Measurements from ENCODE around the gene HTATSF1. TPM values are rescaled to one million over a fixed set of nuclear protein-coding genes. Genes with fewer than 3 reads are reported as not detected.

The HTATSF1 gene
- total and polyA plus RNA-seq, 10 of the 15 experiments (the other 5 are each of a cell fraction or from before 2014, with no cell fraction given): 1.9 to 59.8 (median 28.3) TPM

DNA sequence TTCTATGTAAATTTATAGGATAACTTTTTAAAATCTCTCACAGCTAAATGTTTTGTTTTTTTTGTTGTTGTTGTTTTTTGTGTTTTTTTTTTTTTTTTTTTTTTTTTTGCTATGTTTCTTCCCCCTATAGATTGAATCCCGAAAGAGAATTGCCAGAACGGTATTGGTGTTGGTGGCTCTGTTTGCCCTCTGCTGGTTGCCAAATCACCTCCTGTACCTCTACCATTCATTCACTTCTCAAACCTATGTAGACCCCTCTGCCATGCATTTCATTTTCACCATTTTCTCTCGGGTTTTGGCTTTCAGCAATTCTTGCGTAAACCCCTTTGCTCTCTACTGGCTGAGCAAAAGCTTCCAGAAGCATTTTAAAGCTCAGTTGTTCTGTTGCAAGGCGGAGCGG, 5.6 kb upstream of the HTATSF1 start:
- Histone ChIP-seq H3K27ac (ENCODE audit: control insufficient read depth, insufficient read depth) (no peak overlapping the region), H3K79me2 (ENCODE audit: control insufficient read depth, insufficient read depth, low read length) (no peaks in the 10 kb centered on the region), H3K4me3 (no peak overlapping the region), H3K27me3 (replicated peaks in 1 of 2; ENCODE audit: control insufficient read depth in 2 of 2, insufficient read depth in 2 of 2, low read length in 1 of 2) (no peaks in the 10 kb centered on the region; a peak in 2 of 4 replicates), H3K9ac (ENCODE audit: control insufficient read depth, insufficient read depth, low read length) (no peak overlapping the region), H3K4me1 (ENCODE audit: control insufficient read depth, insufficient read depth, low read length) (no peaks in the 10 kb centered on the region), H4K20me1 (ENCODE audit: control insufficient read depth, insufficient read depth) (no peaks in the 10 kb centered on the region), H2AFZ (ENCODE audit: control insufficient read depth, low read depth, low read length) (no peak overlapping the region), H3K9me3 (replicated peaks; ENCODE audit: control insufficient read depth, insufficient read depth, low read length) (no peaks in the 10 kb centered on the region), H3K4me2 (ENCODE audit: control insufficient read depth, insufficient read depth) (no peak overlapping the region), H3K36me3 (ENCODE audit: control insufficient read depth in 2 of 2, insufficient read depth in 2 of 2, low read length in 1 of 2) (no peaks in the 10 kb centered on the region)
- in situ Hi-C loops (cut with MboI) (loop anchor here (10.0 kb wide), 1 partner anchor 203 kb away; no protein-coding TSS in a partner anchor), intact Hi-C loops (cut with micrococcal nuclease; ENCODE audit: unreplicated experiment) (no loop called here)
- 63% methylated on average over 6 of the region's 6 CpGs for WGBS (ENCODE audit: insufficient coverage, insufficient replicate concordance, low lambda C conversion rate, missing lambda C conversion rate)
- FAIRE-seq (no peak), DNase-seq (ENCODE audit: low read depth, low spot score) (no peak), ATAC-seq (no peak)
- POLR2A ChIA-PET: interaction anchor here (0.7 kb wide), 1 partner anchor 1779 kb away, joined by 3 read pairs; no protein-coding TSS in a partner anchor
- CTCF ChIA-PET: interaction anchor here (0.9 to 1.3 kb wide), 2 partner anchors 11 to 221 kb away, joined by 6 read pairs; no protein-coding TSS in a partner anchor
- no TSS peak for BruUV-seq (replicated peaks)
- RAD21 ChIA-PET (ENCODE audit: unreplicated experiment): no interaction called here
- SMC1A ChIA-PET (ENCODE audit: uncharacterized antibody, unreplicated experiment): interaction anchor here (0.6 to 1.0 kb wide), 3 partner anchors 93 to 1815 kb away, joined by 3 to 4 read pairs (median 3); no protein-coding TSS in a partner anchor
- TF ChIP-seq TCF3 (IDR thresholded peaks at IDR 0.05; ENCODE audit: borderline replicate concordance, insufficient read depth, low read depth, low read length) (no peak), FOXK2 (IDR thresholded peaks at IDR 0.05) (no peak), SMARCA5 (IDR thresholded peaks at IDR 0.05) (no peak), ZBED1 (IDR thresholded peaks at IDR 0.05; ENCODE audit: borderline replicate concordance) (no peak), CBX3 (IDR thresholded peaks at IDR 0.05; ENCODE audit: borderline replicate concordance, low read depth) (no peak), TCF12 (IDR thresholded peaks at IDR 0.05; ENCODE audit: low read depth, low read length) (no peak), CREB1 (IDR thresholded peaks at IDR 0.05; ENCODE audit: low read depth) (no peak), RCOR1 (conservative IDR thresholded peaks at IDR 0.05; ENCODE audit: low read depth, low read length) (no peak), RB1 (IDR thresholded peaks at IDR 0.05; ENCODE audit: borderline replicate concordance) (no peak), SIX5 (IDR thresholded peaks at IDR 0.05; ENCODE audit: low read depth, low read length, severe bottlenecking) (no peak), BRCA1 (IDR thresholded peaks at IDR 0.05; ENCODE audit: low read depth, low read length) (no peak)
- TF ChIP-seq, protein P1, sequence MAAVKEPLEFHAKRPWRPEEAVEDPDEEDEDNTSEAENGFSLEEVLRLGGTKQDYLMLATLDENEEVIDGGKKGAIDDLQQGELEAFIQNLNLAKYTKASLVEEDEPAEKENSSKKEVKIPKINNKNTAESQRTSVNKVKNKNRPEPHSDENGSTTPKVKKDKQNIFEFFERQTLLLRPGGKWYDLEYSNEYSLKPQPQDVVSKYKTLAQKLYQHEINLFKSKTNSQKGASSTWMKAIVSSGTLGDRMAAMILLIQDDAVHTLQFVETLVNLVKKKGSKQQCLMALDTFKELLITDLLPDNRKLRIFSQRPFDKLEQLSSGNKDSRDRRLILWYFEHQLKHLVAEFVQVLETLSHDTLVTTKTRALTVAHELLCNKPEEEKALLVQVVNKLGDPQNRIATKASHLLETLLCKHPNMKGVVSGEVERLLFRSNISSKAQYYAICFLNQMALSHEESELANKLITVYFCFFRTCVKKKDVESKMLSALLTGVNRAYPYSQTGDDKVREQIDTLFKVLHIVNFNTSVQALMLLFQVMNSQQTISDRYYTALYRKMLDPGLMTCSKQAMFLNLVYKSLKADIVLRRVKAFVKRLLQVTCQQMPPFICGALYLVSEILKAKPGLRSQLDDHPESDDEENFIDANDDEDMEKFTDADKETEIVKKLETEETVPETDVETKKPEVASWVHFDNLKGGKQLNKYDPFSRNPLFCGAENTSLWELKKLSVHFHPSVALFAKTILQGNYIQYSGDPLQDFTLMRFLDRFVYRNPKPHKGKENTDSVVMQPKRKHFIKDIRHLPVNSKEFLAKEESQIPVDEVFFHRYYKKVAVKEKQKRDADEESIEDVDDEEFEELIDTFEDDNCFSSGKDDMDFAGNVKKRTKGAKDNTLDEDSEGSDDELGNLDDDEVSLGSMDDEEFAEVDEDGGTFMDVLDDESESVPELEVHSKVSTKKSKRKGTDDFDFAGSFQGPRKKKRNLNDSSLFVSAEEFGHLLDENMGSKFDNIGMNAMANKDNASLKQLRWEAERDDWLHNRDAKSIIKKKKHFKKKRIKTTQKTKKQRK (IDR thresholded peaks at IDR 0.05; ENCODE audit: low read depth, low read length): no peak
- TF ChIP-seq, protein P2, sequence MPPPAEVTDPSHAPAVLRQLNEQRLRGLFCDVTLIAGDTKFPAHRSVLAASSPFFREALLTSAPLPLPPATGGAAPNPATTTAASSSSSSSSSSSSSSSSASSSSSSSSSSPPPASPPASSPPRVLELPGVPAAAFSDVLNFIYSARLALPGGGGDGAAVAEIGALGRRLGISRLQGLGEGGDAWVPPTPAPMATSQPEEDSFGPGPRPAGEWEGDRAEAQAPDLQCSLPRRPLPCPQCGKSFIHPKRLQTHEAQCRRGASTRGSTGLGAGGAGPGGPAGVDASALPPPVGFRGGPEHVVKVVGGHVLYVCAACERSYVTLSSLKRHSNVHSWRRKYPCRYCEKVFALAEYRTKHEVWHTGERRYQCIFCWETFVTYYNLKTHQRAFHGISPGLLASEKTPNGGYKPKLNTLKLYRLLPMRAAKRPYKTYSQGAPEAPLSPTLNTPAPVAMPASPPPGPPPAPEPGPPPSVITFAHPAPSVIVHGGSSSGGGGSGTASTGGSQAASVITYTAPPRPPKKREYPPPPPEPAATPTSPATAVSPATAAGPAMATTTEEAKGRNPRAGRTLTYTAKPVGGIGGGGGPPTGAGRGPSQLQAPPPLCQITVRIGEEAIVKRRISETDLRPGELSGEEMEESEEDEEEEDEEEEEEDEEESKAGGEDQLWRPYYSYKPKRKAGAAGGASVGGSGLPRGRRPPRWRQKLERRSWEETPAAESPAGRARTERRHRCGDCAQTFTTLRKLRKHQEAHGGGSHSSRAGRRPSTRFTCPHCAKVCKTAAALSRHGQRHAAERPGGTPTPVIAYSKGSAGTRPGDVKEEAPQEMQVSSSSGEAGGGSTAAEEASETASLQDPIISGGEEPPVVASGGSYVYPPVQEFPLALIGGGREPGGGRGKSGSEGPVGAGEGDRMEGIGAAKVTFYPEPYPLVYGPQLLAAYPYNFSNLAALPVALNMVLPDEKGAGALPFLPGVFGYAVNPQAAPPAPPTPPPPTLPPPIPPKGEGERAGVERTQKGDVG (CRISPR knock-in tag; IDR thresholded peaks at IDR 0.05): no peak
- TF ChIP-seq, protein P3, sequence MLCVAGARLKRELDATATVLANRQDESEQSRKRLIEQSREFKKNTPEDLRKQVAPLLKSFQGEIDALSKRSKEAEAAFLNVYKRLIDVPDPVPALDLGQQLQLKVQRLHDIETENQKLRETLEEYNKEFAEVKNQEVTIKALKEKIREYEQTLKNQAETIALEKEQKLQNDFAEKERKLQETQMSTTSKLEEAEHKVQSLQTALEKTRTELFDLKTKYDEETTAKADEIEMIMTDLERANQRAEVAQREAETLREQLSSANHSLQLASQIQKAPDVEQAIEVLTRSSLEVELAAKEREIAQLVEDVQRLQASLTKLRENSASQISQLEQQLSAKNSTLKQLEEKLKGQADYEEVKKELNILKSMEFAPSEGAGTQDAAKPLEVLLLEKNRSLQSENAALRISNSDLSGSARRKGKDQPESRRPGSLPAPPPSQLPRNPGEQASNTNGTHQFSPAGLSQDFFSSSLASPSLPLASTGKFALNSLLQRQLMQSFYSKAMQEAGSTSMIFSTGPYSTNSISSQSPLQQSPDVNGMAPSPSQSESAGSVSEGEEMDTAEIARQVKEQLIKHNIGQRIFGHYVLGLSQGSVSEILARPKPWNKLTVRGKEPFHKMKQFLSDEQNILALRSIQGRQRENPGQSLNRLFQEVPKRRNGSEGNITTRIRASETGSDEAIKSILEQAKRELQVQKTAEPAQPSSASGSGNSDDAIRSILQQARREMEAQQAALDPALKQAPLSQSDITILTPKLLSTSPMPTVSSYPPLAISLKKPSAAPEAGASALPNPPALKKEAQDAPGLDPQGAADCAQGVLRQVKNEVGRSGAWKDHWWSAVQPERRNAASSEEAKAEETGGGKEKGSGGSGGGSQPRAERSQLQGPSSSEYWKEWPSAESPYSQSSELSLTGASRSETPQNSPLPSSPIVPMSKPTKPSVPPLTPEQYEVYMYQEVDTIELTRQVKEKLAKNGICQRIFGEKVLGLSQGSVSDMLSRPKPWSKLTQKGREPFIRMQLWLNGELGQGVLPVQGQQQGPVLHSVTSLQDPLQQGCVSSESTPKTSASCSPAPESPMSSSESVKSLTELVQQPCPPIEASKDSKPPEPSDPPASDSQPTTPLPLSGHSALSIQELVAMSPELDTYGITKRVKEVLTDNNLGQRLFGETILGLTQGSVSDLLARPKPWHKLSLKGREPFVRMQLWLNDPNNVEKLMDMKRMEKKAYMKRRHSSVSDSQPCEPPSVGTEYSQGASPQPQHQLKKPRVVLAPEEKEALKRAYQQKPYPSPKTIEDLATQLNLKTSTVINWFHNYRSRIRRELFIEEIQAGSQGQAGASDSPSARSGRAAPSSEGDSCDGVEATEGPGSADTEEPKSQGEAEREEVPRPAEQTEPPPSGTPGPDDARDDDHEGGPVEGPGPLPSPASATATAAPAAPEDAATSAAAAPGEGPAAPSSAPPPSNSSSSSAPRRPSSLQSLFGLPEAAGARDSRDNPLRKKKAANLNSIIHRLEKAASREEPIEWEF (IDR thresholded peaks at IDR 0.05; ENCODE audit: insufficient replicate concordance, low read depth, low read length): no peak

Data from GM12878 (cell line).